AG09309 (cell line): ENCODE data around the gene RRM1.
"Not testable (repeated sequence)": the region's sequence is repeated elsewhere in the genome, so short reads cannot be mapped to it uniquely, and the experiment has no call there.

ENCODE experiments used
- DNase-seq: peaks from one replicate; pipeline ENCODE4 v3.0.0-alpha.2; 2010; ENCODE audit warnings: low read depth
- H3K4me3 ChIP-seq: 2 replicates; pipeline ENCODE4 v1.5.1; 2011; ENCODE audit warnings: mild to moderate bottlenecking, low read depth, low read length, moderate library complexity; ENCODE audit not compliant: control insufficient read depth
- TF ChIP-seq, protein P1 (sequence below): IDR thresholded peaks from 2 replicates; pipeline ENCODE4 v1.5.1; 2011; ENCODE audit warnings: mild to moderate bottlenecking, low read depth, low read length, inconsistent platforms; ENCODE audit not compliant: insufficient read depth, control insufficient read depth; ENCODE audit errors: missing control alignments

Gene RRM1

GRCh38 chr11:4167758-4168157 is 73.2 kb downstream of the RRM1 start:
- DNase-seq: no peak
- TF ChIP-seq, protein P1, sequence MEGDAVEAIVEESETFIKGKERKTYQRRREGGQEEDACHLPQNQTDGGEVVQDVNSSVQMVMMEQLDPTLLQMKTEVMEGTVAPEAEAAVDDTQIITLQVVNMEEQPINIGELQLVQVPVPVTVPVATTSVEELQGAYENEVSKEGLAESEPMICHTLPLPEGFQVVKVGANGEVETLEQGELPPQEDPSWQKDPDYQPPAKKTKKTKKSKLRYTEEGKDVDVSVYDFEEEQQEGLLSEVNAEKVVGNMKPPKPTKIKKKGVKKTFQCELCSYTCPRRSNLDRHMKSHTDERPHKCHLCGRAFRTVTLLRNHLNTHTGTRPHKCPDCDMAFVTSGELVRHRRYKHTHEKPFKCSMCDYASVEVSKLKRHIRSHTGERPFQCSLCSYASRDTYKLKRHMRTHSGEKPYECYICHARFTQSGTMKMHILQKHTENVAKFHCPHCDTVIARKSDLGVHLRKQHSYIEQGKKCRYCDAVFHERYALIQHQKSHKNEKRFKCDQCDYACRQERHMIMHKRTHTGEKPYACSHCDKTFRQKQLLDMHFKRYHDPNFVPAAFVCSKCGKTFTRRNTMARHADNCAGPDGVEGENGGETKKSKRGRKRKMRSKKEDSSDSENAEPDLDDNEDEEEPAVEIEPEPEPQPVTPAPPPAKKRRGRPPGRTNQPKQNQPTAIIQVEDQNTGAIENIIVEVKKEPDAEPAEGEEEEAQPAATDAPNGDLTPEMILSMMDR: no peak
- no peak overlapping the region for H3K4me3 ChIP-seq

DNA sequence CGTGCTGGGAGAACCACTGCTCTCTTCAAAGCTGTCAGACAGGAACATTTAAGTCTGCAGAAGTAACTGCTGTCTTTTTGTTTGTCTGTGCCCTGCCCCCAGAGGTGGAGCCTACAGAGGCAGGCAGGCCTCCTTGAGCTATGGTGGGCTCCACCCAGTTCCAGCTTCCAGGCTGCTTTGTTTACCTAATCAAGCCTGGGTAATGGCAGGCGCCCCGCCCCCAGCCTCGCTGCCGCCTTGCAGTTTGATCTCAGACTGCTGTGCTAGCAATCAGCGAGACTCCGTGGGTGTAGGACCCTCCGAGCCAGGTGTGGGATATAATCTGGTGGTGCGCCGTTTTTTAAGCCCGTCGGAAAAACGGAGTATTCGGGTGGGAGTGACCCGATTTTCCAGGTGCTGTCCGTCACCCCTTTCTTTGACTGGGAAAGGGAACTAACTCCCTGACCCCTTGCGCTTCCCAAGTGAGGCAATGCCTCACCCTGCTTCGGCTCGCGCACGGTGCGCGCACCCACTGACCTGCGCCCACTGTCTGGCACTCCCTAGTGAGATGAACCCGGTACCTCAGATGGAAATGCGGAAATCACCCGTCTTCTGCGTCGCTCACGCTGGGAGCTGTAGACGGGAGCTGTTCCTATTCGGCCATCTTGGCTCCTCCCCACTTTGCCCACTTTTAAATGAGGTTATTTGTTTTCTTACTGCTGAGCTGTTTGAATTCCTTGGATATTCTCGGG is 81.2 kb downstream of the RRM1 start:
- not testable (repeated sequence) for DNase-seq, H3K4me3 ChIP-seq

DNA sequence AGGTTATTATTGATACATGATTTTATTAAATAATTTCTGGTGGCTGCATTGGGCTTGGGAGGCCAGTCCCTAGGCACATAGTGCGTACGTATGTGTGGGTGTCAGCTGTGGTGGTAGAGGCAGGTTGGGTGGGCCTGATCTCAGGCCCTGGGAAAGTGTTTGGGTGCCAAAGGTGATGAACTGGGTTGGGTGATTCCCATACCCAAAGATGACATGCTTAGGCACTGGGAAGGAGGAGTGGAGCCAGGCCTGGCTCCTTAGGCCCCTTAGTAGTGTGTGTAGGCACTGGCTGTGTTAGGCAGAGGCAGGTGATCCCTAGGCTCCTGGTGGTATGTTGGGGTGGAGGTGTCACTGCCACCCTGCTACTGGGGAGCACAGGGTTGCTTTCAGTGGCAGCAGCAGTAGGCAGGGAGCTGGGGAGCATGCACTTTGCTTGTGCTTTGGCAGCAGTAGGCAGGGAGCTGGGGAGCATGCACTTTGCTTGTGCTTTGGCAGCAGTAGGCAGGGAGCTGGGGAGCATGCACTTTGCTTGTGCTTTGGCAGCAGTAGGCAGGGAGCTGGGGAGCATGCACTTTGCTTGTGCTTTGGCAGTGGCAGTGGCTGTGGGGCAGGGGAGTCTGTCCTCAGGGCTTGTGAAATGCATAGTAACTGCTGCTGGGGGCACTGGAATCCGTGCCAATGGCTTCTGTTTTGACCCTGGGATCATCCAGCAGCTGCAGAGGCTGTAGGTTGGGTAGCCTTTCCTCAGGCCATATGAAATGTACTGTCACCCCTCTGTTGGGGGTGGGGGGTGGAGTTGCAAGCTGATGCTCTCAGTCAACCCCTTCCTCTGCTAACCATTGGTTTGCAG is 84.4 kb downstream of the RRM1 start:
- TF ChIP-seq, protein P1: no peak
- no peak for DNase-seq
- H3K4me3 ChIP-seq: no peak overlapping the region

DNA sequence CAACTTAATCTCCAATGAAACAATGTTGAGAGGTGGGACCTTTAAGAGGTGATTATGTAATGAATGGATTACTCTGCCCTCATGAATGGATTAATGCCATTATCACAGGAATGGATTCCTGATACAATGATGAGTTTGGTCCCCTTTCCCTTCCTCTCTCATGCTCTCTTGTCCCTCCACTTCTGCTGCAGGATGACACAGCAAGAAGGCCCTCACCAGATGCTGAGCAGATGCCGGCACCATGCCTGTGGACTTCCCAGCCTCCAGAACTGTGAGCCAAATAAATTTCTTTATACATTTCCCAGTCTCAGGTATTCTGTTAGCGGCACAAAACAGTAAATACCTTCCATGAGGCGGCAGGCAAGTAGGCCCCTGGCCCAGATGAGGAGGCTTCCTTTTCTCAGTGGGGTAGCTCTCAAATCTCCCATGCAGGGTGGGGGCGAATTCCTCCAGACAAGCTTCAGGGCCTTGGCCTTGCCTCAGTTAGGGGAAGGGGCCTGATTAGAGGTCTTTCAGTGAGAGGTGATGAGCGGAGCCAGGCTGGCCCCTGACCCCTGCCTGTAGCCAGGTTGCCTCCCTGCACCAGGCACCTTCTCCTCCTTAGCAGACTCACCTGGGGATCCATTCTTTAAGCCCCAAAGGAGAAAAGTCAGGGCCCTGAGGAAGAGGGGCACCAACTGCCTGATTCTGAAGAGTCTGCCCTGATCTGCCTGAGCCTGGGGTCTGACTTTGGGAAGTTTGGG is 86.0 kb downstream of the RRM1 start:
- no peak overlapping the region for H3K4me3 ChIP-seq
- no peak for DNase-seq
- TF ChIP-seq, protein P1: no peak

DNA sequence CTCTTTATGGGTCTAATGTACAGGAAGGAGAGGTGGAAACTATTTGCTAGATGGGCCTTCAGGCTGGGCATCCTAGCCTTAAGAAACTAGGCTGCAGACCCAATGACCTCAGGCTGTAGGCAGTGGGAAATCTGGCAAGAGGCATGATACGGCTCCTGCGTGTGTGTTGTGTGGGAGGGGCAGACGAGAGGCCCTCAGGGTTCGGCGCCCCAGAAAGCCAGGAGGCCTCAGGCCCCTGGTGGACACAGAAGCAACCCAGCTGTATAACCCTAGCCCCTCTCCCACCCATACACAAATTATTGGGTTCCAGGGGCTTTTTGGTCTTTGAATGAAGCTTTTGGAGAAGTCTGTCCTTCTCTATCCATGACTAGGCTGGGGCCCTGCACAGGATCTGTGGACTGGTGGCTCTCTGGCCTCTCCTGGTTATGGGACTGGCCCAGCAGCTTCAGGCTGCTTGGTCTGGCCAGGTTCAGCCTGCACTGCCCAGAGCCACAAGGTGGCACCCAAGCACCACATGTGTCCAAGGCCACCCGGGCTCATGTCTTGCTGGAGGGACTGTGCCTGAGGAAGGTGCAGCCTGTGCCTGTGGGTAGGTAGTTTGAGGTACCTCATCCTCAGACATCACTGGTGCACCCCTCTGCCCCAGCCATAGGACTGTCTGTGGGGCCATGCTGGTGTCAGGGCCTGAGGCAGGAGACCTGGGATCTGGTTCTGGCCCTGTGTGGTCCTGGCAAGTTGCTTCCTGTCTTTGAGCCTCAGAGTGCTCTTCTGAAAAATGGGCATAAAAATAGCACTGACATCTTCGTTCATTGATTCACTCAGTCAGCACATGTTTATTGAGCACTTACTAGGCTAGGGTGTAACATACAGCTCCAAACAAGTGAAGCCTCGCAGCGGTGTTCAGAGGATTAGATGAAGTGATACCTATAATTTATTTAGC is 87.5 kb downstream of the RRM1 start:
- no peak overlapping the region for H3K4me3 ChIP-seq
- TF ChIP-seq, protein P1: peak; percentile 87
- DNase-seq: no peak

DNA sequence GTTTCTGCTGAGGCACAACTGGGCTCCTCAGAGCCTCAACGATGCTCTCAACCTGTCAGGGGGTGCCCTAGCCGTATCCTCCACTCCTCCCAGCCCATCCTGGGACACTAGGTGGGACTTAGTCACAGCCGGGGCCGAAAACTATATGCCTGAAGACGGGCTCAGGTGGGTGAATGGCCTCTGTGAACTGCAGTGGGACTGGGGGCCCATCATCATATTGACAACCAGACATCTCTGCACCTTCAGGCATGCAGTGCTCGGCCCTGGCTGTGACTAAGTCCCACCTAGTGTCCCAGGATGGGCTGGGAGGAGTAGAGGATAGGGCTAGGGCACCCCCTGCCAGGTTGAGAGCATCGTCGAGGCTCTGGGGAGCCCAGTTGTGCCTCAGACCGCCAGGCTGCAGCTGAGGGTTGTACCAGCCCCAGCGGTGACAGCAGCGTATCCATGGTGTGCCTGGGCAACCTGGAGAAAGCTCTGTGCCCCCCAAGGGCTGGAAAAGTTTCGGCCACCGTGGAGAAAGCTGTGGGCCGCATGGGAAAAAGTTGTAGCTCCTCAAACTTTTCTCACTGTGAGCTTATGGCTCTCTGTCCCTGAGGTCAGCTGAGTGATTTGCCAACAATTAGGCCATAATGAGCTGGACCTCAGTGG is 88.9 kb downstream of the RRM1 start:
- no peak for DNase-seq
- no peak overlapping the region for H3K4me3 ChIP-seq
- TF ChIP-seq, protein P1: no peak
